Calu3 (cell line): Measurements from ENCODE around the gene EIF3J. TPM values are rescaled to one million over a fixed set of nuclear protein-coding genes. Genes with fewer than 3 reads are reported as not detected.

Source experiments
- BruUV-seq: library from RNA; stranded (reverse); fragments of 400-500 nt; replicated peaks from 2 replicates; lab custom pipeline; 2021; lab: Mats Ljungman, UMichigan
- CTCF ChIA-PET: fragments of 300-600 bp; sonication (Branson Sonifier 250); formaldehyde crosslinking; loops from one replicate; lab custom pipeline; 2022; ENCODE audit warnings: antibody characterized with exemption; lab: Charles Lee
- DNase-seq: peaks from one replicate; pipeline ENCODE4 v3.0.0; 2022
- H3K27ac Mint-ChIP-seq: one replicate; pipeline ENCODE4 v1.8.0; 2022; ENCODE audit warnings: mixed read lengths; ENCODE audit not compliant: unreplicated experiment
- H3K27me3 Mint-ChIP-seq: one replicate; pipeline ENCODE4 v1.8.0; 2022; ENCODE audit warnings: mixed read lengths; ENCODE audit not compliant: unreplicated experiment
- H3K36me3 Mint-ChIP-seq: one replicate; pipeline ENCODE4 v1.8.0; 2022; ENCODE audit warnings: mild to moderate bottlenecking, moderate library complexity, mixed read lengths; ENCODE audit not compliant: insufficient read depth, unreplicated experiment
- H3K4me1 Mint-ChIP-seq: one replicate; pipeline ENCODE4 v1.8.0; 2022; ENCODE audit warnings: mild to moderate bottlenecking, low read depth, mixed read lengths; ENCODE audit not compliant: unreplicated experiment
- H3K4me3 Mint-ChIP-seq: one replicate; pipeline ENCODE4 v1.8.0; 2022; ENCODE audit warnings: mild to moderate bottlenecking, low read depth, moderate library complexity, mixed read lengths; ENCODE audit not compliant: unreplicated experiment
- H3K9me3 Mint-ChIP-seq: one replicate; pipeline ENCODE4 v1.8.0; 2022; ENCODE audit warnings: low read depth, mixed read lengths; ENCODE audit not compliant: unreplicated experiment
- intact Hi-C: fragments of 100-400 bp; cut with micrococcal nuclease; formaldehyde crosslinking; loops from one replicate; pipeline ENCODE4 v1.10.0; 2022; ENCODE audit not compliant: unreplicated experiment
- total RNA-seq: library from RNA; stranded (reverse); gene quantifications from 2 replicates; pipeline ENCODE4 v1.2.3, GENCODE V29; 2022
- TF ChIP-seq, protein P1 (sequence below): fragments of 200-600 bp; IDR thresholded peaks from one replicate; pipeline ENCODE4 v1.8.0; 2022; ENCODE audit warnings: antibody characterized with exemption; ENCODE audit not compliant: unreplicated experiment

The EIF3J gene
- total RNA-seq, 1 experiment from 2014 or later, result 86.5 TPM

DNA sequence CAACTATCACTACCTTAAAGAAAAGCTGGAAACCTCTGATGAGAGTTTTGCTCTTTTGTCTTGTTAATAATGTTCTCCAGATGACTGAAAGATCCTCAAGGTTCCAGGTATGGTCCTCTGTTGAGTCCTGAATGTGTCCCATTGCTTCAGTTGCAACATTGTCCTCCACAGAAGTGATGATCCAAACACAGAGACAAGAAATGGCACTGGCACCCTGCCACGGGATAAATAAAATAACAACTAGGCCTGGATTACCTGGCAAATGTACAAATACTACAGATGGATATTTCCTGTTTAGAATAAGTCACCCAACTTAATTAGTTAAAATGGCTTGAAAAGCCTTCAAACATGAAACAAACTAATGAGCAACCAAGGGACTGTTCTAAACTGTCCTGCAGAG, 58.3 kb downstream of the EIF3J start:
- Mint-ChIP-seq H3K27ac (no peak overlapping the region), H3K27me3 (no peaks in the 10 kb centered on the region), H3K9me3 (no peaks in the 10 kb centered on the region), H3K4me1 (no peaks in the 10 kb centered on the region), H3K36me3 (peaks cover 5% of the 10 kb centered on the region), H3K4me3 (no peak overlapping the region)
- DNase-seq, result no peak
- intact Hi-C loops, result no loop called here
- no TSS peak for BruUV-seq
- CTCF ChIA-PET, result no interaction called here
- TF ChIP-seq, protein P1, sequence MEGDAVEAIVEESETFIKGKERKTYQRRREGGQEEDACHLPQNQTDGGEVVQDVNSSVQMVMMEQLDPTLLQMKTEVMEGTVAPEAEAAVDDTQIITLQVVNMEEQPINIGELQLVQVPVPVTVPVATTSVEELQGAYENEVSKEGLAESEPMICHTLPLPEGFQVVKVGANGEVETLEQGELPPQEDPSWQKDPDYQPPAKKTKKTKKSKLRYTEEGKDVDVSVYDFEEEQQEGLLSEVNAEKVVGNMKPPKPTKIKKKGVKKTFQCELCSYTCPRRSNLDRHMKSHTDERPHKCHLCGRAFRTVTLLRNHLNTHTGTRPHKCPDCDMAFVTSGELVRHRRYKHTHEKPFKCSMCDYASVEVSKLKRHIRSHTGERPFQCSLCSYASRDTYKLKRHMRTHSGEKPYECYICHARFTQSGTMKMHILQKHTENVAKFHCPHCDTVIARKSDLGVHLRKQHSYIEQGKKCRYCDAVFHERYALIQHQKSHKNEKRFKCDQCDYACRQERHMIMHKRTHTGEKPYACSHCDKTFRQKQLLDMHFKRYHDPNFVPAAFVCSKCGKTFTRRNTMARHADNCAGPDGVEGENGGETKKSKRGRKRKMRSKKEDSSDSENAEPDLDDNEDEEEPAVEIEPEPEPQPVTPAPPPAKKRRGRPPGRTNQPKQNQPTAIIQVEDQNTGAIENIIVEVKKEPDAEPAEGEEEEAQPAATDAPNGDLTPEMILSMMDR, result no peak

DNA sequence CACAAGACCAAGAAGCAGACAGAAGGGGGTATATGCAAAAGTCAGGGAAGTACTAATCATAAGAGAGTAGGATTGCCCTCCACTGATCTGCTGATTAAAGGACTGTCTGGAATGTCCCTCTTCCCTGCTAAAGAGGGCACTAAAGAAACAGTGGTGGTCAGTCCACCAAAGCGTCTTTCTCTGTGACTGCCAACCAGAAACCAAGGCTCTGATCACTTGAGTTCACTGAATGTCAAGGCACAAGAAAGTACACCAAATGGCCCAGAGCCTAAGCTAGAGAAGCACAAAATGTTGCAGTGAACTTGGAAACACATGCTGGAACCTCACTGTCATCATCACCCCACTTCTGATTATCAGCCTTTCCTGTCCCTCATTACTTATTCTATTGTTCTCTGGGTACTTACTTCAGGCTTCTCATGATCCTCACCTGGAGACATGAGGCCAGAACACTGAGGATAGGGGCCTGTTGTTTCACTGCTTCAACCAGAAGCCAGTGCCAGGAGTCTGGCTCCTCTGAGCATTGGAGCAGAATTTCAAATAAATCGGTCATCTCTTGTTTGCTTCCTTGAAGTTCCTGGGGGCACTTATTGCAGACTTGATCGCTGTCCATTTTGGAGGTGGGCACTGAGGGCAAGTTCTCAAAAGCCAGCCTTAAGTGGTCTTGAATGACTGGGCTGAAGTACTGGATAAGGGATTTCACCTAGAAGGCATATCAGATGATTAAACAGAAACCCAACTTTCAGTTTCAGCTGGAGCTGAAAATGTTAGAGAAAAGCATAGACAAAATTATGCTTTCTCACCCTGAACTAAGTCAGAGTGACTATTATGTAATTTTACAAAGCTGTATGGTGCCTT, 58.9 kb downstream of the EIF3J start:
- intact Hi-C loops, result no loop called here
- no peaks in the 10 kb centered on the region for H3K27me3 Mint-ChIP-seq
- DNase-seq, result no peak
- BruUV-seq, result no TSS peak
- no peaks in the 10 kb centered on the region for H3K9me3 Mint-ChIP-seq
- no peak overlapping the region for H3K27ac Mint-ChIP-seq
- TF ChIP-seq, protein P1, result no peak
- peaks cover 5% of the 10 kb centered on the region for H3K36me3 Mint-ChIP-seq
- no peaks in the 10 kb centered on the region for H3K4me1 Mint-ChIP-seq
- H3K4me3 Mint-ChIP-seq, result no peak overlapping the region
- CTCF ChIA-PET, result no interaction called here

DNA sequence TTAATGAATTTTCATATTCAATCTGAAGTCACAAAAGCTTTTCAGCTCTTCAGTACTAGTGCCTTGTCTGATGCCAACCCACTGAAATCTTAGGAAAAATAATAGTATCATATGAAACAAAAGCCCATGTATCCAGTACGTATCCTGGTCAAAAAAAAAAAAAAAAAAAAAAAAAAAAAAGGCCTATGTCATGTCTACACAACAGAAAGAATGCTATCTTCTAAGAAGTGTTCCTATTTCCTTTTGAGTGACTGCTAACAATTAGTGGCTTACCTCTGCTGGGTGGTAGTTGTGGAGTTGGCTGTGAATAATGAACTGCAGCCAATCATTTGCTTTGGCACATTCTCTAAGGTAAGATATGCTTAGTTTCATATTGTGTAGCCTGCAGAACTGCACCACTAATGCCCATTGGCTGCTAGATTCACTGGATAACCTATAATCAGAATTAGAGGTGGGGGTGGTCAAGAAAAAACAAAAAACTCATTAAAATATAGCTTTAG, 59.6 kb downstream of the EIF3J start:
- peaks cover 5% of the 10 kb centered on the region for H3K36me3 Mint-ChIP-seq
- CTCF ChIA-PET, result no interaction called here
- H3K27ac Mint-ChIP-seq, result no peak overlapping the region
- TF ChIP-seq, protein P1, result no peak
- H3K27me3 Mint-ChIP-seq, result no peaks in the 10 kb centered on the region
- H3K4me1 Mint-ChIP-seq, result no peaks in the 10 kb centered on the region
- H3K9me3 Mint-ChIP-seq, result no peaks in the 10 kb centered on the region
- H3K4me3 Mint-ChIP-seq, result no peak overlapping the region
- no peak for DNase-seq
- intact Hi-C loops, result no loop called here
- no TSS peak for BruUV-seq

DNA sequence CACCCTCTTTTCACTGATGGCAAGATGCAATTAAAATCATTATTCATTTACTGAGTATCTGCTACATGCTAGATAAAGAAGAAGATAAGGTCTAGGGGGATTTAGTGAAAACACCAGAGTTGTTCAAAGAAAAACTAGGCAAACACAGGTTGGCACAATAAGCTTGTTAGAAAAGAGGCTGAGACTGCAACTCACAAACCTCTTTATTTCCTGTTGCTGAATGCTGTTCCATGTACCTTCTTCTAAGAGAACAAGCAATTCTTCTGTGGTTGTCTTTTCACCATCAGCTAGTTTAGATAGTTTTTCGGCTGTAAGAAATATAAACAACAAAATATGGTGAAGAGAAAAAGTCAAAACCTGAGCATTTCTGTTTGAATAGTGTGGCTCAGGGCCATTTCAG, 61.1 kb downstream of the EIF3J start:
- Mint-ChIP-seq H3K36me3 (peaks cover 5% of the 10 kb centered on the region), H3K4me3 (no peak overlapping the region), H3K27ac (no peak overlapping the region), H3K4me1 (no peaks in the 10 kb centered on the region), H3K9me3 (no peaks in the 10 kb centered on the region), H3K27me3 (no peaks in the 10 kb centered on the region)
- intact Hi-C loops, result no loop called here
- no TSS peak for BruUV-seq
- no peak for DNase-seq
- TF ChIP-seq, protein P1, result no peak
- CTCF ChIA-PET, result interaction anchor here (0.7 kb wide), 1 partner anchor 59 kb away, joined by 3 read pairs; no protein-coding TSS in a partner anchor
